Vagina (tissue), 2 donors: ENCODE measurements around the gene POC5. TPM values are rescaled to one million over a fixed set of nuclear protein-coding genes. Genes with fewer than 3 reads are reported as not detected.

ENCODE experiments used
- DNase-seq, 2 donors: peaks; one replicate each; pipeline ENCODE4 v3.0.0-alpha.2; 2017; ENCODE audit errors: extremely low spot score in 2 of 2
- H3K27ac ChIP-seq: fragments of 200-600 bp; sonication (generic); one replicate; pipeline ENCODE4 v1.5.1; 2019
- H3K27me3 ChIP-seq: fragments of 200-600 bp; sonication (generic); one replicate; pipeline ENCODE4 v1.5.1; 2019
- H3K36me3 ChIP-seq, 2 donors: fragments of 200-600 bp; sonication (generic); one replicate each; pipeline ENCODE4 v1.5.1; 2017 to 2019
- H3K4me1 ChIP-seq: fragments of 200-600 bp; sonication (generic); one replicate; pipeline ENCODE4 v1.5.1; 2019
- H3K4me3 ChIP-seq, 2 donors: fragments of 200-600 bp; sonication (generic); 1 replicate in 1 of 2; 2 replicates in 1 of 2; pipeline ENCODE4 v1.5.1; 2016 to 2019
- H3K9me3 ChIP-seq: fragments of 200-600 bp; sonication (generic); one replicate; pipeline ENCODE4 v1.5.1; 2019
- POLR2A ChIP-seq, 2 donors: fragments of 450-650 bp; IDR thresholded peaks; one replicate each; pipeline ENCODE4 v1.6.1; 2017; ENCODE audit warnings: antibody characterized with exemption in 2 of 2, mild to moderate bottlenecking in 2 of 2, moderate library complexity in 2 of 2
- POLR2AphosphoS5 ChIP-seq, 2 donors: sonication (generic); formaldehyde crosslinking; IDR thresholded peaks; one replicate each; pipeline ENCODE4 v1.9.0; 2017; ENCODE audit warnings: antibody characterized with exemption in 2 of 2, mild to moderate bottlenecking in 2 of 2, low read depth in 1 of 2; ENCODE audit not compliant: insufficient read depth in 1 of 2
- intact Hi-C: fragments of 100-400 bp; cut with DNase I; formaldehyde crosslinking; loops from one replicate; pipeline ENCODE4 v1.15.1; 2023
- total RNA-seq: library from RNA; depleted of rRNA; stranded (reverse); fragments of >200 nt; gene quantifications from one replicate; pipeline ENCODE4 v1.2.3, GENCODE V29; 2016
- TF ChIP-seq, protein P1 (sequence below), 3 experiments: fragments of 450-650 bp in 2 of 3; fragments of 200-600 bp in 1 of 3; sonication (generic) in 1 of 3; IDR thresholded peaks; one replicate each; pipeline ENCODE4 v1.5.1; 2017 to 2019; ENCODE audit warnings: antibody characterized with exemption in 3 of 3, mild to moderate bottlenecking in 2 of 3, moderate library complexity in 2 of 3

Gene POC5
- total RNA-seq, 1 donor from 2014 or later = 12.3 TPM

DNA sequence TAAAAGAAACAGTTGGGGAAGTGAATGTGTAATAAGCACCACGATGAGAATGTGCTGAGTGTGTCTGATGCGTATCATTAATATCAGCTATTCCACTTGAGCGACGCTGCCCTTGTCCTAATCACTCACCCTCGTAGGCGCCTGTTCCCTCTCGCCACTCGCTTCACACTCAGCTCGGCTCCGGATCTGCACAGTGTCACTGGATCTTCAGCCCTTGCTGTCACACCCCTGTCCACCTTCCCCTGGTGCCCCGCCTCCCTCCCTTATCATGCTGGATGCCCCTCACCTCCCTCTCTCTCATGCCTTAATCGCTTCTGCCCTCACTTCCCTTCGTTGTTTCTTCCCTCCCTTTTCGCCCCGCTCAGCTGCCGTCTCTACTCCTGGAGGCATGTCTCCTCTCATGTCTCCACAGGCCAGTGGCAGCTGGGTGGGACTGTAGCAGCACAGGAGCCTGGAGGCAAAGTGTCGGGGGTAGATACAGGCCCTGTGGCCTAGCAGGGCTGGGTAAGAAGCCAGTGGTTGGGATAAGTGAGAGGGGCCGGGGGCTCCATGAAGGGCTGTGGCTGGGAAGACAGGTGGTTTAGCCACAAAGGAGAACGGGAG is 62.4 kb downstream of the POC5 start:
- Histone ChIP-seq H3K4me3 (no peak overlapping the region), H3K27ac (no peak overlapping the region), H3K4me1 (peaks cover 7% of the 10 kb centered on the region), H3K36me3 (no peaks in the 10 kb centered on the region), H3K9me3 (no peaks in the 10 kb centered on the region), H3K27me3 (no peaks in the 10 kb centered on the region)
- TF ChIP-seq, protein P1, sequence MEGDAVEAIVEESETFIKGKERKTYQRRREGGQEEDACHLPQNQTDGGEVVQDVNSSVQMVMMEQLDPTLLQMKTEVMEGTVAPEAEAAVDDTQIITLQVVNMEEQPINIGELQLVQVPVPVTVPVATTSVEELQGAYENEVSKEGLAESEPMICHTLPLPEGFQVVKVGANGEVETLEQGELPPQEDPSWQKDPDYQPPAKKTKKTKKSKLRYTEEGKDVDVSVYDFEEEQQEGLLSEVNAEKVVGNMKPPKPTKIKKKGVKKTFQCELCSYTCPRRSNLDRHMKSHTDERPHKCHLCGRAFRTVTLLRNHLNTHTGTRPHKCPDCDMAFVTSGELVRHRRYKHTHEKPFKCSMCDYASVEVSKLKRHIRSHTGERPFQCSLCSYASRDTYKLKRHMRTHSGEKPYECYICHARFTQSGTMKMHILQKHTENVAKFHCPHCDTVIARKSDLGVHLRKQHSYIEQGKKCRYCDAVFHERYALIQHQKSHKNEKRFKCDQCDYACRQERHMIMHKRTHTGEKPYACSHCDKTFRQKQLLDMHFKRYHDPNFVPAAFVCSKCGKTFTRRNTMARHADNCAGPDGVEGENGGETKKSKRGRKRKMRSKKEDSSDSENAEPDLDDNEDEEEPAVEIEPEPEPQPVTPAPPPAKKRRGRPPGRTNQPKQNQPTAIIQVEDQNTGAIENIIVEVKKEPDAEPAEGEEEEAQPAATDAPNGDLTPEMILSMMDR (IDR thresholded peaks at IDR 0.05) = no peak
- no peak for TF ChIP-seq POLR2AphosphoS5 (IDR thresholded peaks at IDR 0.05; ENCODE audit: insufficient read depth in 1 of 2, low read depth in 1 of 2)
- TF ChIP-seq POLR2A (IDR thresholded peaks at IDR 0.05) = no peak
- no peak for DNase-seq
- intact Hi-C loops = no loop called here

- Histone ChIP-seq H3K27me3 (no peaks in the 10 kb centered on the region), H3K4me3 (no peak overlapping the region), H3K4me1 (peaks cover 7% of the 10 kb centered on the region), H3K27ac (no peak overlapping the region), H3K9me3 (no peaks in the 10 kb centered on the region), H3K36me3 (no peaks in the 10 kb centered on the region)
- TF ChIP-seq POLR2A (IDR thresholded peaks at IDR 0.05) (no peak), POLR2AphosphoS5 (IDR thresholded peaks at IDR 0.05; ENCODE audit: insufficient read depth in 1 of 2, low read depth in 1 of 2) (no peak)
- TF ChIP-seq, protein P1 (IDR thresholded peaks at IDR 0.05) = no peak
- intact Hi-C loops = no loop called here
- DNase-seq = no peak
Observed at GRCh38 chr5:75653521-75653920, 63.7 kb downstream of the POC5 start.

DNA sequence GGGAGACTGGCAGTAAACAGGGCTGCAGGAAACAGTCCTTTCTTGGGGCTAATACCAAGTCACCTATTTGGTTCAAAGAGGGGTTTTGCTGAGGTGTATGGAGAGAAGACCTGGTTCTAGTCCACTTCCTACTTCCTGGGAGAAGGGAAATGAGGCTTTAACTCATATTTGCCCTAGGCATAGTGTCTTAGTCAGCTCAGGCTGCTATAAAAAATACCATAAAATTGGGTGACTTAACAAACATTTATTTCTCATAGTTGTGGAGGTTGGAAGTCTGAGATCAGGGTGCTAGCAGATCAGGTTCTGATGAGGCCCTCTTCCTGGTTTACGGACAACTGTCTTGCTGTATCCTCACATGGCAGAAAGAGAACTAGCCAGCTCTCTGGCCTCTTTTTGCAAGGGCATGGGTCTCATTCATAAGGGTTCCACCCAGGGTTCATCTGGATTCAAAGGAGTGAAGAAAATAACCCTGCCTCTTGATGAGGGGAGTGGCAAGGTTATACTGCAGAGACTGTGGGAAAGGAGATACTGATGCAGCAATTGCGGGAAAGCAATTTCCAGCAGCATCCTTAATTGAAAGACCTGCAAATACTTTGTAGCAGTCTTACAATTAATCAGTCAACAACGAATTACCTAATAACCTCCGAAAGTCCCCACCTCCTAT is 65.5 kb downstream of the POC5 start:
- H3K4me3 ChIP-seq = no peak overlapping the region
- intact Hi-C loops = no loop called here
- H3K9me3 ChIP-seq = no peaks in the 10 kb centered on the region
- no peaks in the 10 kb centered on the region for H3K36me3 ChIP-seq
- H3K4me1 ChIP-seq = peaks cover under 1% of the 10 kb centered on the region
- no peak overlapping the region for H3K27ac ChIP-seq
- TF ChIP-seq, protein P1 (IDR thresholded peaks at IDR 0.05) = no peak
- TF ChIP-seq POLR2AphosphoS5 (IDR thresholded peaks at IDR 0.05; ENCODE audit: insufficient read depth in 1 of 2, low read depth in 1 of 2) (no peak), POLR2A (IDR thresholded peaks at IDR 0.05) (no peak)
- no peaks in the 10 kb centered on the region for H3K27me3 ChIP-seq
- no peak for DNase-seq

- no peaks in the 10 kb centered on the region for H3K4me1 ChIP-seq
- no peaks in the 10 kb centered on the region for H3K9me3 ChIP-seq
- no peaks in the 10 kb centered on the region for H3K27me3 ChIP-seq
- intact Hi-C loops = no loop called here
- H3K27ac ChIP-seq = no peak overlapping the region
- no peak for TF ChIP-seq POLR2AphosphoS5 (IDR thresholded peaks at IDR 0.05; ENCODE audit: insufficient read depth in 1 of 2, low read depth in 1 of 2)
- TF ChIP-seq, protein P1 (IDR thresholded peaks at IDR 0.05) = no peak
- no peak for TF ChIP-seq POLR2A (IDR thresholded peaks at IDR 0.05)
- H3K36me3 ChIP-seq = no peaks in the 10 kb centered on the region
- DNase-seq = no peak
- H3K4me3 ChIP-seq = no peak overlapping the region
Observed at GRCh38 chr5:75648712-75649111, 68.5 kb downstream of the POC5 start.

DNA sequence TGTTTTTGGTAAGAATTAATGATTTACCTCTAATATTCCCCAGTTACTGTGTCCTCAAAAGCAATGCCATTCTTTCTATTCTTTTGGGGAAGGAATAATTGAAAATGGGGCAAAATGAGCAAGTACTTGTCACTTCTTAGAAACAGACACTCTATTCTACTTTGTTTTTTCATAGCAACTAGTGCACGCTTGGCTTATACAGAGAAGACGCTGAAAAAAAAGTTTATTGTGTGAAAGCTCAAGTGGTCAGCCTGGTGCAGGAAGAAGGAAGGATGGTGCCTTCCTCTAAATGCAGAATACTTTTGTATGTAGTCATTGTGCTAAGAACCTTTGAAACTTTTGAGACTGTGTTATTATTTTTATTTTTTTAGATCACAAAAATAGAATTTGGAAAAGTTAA is 76.4 kb downstream of the POC5 start:
- TF ChIP-seq, protein P1 (IDR thresholded peaks at IDR 0.05) = no peak
- TF ChIP-seq POLR2AphosphoS5 (IDR thresholded peaks at IDR 0.05; ENCODE audit: insufficient read depth in 1 of 2, low read depth in 1 of 2) = no peak
- H3K4me1 ChIP-seq = no peaks in the 10 kb centered on the region
- no peaks in the 10 kb centered on the region for H3K36me3 ChIP-seq
- no peaks in the 10 kb centered on the region for H3K27me3 ChIP-seq
- DNase-seq = no peak
- H3K4me3 ChIP-seq = no peak overlapping the region
- H3K9me3 ChIP-seq = no peaks in the 10 kb centered on the region
- intact Hi-C loops = no loop called here
- no peak overlapping the region for H3K27ac ChIP-seq
